HG03521 (cell line): Measurements from ENCODE around the gene USP10.
"Not testable (repeated sequence)": the region's sequence is repeated elsewhere in the genome, so short reads cannot be mapped to it uniquely, and the experiment has no call there.

Experiments
- ATAC-seq: cut with Tn5 transposase; IDR thresholded peaks from one replicate; pipeline ENCODE4 v1.9.1; 2021; ENCODE audit warnings: mild to moderate bottlenecking, moderate library complexity; ENCODE audit not compliant: unreplicated experiment

The USP10 gene

DNA sequence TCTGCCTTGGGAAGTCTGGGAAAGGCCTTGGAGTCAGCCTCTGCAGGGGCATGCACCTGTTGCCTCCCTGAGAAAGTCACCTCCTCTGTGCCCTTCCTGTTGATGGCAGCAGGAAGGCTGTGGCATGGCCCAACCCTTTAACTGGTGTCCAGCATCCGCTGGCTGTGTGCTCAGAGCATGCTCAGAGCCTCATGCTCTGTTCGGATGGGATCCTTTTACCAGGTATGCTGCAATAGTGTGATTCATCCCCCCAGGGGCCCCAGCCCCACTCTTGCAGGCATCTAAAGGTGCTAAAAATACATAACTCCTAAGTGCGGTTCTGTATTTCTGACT lies 26.6 kb upstream of the USP10 start:
- ATAC-seq, result no peak

DNA sequence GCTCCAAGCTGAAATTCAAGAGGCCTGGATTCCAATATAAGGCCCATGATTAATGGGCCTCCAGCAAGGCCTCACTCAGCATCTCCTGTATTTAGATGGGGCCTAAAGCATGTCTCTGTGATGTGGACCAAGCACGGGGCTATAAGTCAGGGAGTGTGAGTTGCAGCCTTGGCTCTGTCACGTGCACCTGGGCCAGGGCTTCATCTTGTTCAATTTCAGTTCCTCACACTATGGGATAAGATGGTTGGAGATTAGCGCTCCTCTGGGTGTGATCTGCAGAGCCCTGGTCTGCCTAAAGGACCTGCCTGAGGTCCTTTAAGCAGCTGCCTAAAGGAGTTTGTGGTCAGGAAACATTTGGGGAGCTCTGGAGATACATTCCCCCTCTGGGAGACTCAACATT lies 26.2 kb upstream of the USP10 start:
- no peak for ATAC-seq

DNA sequence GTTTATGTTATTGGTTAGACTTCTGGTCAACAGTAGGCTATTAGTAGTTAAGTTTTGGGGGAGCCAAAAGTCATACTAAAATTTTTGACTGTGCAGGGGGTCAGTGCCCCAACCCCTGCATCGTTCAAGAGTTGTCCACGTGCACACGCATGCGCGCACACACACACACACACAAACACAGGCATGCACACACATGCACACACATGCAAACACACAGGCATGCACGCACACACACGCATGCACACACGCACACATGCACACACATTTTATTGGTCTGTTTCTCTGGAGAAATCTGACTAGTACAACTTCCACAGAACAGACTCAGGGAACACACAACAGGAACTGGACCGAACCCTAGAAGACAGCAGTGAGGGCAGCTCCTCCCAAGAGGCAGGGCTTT lies 24.4 kb upstream of the USP10 start:
- no peak for ATAC-seq

DNA sequence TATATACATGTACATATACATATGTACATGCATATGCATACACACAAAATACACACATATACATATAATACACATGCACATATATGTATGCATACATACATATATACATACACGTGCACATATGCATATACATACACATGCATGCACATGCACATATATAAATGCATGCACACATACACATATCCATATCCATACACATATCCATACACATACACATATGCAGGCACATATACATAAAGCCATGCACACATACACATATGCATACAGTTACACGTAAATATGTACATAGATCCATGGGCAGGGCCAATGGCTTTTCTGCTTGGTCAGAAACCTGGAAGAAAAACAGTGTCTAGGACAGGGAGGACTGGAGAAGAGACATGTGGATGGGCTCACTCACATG lies 23.9 kb upstream of the USP10 start:
- ATAC-seq, result no peak

DNA sequence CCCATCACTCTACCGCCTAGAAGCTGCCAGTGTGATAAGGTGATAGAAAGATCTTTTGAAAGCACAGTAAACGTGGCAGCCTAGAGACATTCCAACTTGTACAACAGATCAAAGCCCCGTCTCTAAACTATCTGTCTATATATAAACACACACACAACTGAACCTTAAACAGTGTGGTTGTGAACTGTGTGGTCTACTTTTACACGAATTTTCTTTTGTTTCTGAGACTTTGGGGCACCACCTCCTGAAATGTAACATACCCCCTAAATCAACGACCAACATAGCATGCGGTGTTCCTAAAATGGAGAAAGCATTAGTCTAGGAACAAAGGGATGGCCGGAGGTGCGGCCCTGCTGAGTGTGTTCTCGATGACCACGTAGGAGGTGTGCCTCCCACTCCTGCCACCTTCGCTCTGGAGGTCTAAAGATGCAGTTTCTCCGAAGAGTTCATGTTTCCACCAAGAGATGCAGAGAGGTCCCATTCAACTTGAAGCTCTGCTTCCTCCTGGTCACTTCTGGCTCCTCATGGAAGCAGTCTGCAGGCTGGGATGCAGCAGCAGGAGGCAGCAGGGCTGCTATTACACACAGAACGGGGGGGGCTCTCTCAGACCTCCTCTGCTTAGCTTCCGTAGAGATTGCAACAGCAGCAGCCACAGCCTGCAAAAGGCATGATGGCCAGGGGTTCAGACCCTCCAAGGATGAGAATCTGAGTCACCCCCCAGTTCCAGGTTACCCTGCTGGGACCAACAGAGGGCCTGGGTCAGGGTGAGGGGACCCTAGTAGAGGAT lies 22.6 kb upstream of the USP10 start:
- no peak for ATAC-seq

DNA sequence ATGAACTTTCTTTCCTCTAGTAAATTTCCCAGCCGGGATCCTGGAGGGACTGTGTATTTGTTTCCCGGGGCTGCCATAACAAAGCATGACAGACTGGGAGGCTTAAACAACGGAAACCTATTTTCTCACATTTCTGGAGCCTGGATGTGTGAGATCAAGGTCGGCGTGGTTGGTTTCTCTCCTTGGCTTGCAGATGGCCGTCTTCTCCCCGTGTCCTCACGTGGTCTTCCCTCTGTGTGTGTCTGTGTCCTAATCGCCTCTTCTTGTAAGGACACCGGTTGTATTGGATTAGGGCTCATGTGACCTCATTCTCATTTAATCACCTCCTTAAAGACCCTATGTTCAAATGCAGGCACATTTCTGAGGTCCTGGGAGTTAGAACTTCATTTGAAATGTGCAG lies 22.0 kb upstream of the USP10 start:
- ATAC-seq, result no peak

DNA sequence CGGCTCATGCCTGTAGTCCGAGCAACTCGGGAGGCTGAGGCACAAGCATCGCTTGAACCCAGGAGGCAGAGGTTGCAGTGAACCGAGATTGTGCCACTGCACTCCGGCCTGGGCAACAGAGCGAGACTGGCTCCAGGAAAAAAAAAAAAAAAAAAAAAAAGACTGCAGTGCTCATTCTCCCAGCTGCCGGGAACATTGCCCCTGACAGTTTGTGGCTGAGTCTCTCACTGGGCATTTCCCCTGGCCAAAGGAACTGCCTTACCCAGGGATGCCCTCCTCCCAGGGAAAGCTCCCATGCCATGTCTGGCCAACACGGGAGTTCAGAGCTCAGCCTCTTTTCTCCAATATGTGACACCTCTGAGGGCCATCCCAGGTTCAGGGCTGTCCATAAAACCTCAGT lies 21.3 kb upstream of the USP10 start:
- ATAC-seq, result no peak

DNA sequence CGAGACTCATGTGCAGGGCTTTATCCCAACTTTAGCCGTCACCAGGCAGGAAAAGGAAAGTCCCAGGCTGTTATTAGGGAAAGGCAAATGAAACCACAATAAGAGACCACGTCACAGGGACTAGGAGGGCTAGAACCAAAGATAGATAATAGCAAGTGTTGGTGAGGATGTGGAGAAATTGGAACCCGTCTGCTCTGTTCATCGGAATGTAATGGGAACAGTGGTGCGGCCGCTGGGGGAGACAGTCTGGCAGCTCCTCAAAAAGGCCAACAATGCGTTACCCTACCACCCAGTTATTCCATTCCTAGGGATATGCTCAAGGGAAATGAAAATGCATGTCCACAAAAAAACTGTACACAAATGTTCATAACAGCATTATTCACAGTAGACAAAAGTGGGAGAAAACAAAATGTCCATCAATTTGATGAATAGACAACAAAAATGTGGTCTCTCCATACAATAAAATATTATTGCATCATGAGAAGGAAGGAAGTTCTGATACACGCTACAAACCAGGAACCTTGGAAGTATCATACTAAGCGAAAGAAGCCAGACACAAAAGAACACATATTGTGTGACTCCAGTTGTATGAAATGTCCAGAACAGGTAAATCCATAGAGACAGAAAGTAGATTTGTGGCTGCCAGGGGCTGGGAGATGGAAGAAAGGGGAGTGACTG lies 19.5 kb upstream of the USP10 start:
- no peak for ATAC-seq

DNA sequence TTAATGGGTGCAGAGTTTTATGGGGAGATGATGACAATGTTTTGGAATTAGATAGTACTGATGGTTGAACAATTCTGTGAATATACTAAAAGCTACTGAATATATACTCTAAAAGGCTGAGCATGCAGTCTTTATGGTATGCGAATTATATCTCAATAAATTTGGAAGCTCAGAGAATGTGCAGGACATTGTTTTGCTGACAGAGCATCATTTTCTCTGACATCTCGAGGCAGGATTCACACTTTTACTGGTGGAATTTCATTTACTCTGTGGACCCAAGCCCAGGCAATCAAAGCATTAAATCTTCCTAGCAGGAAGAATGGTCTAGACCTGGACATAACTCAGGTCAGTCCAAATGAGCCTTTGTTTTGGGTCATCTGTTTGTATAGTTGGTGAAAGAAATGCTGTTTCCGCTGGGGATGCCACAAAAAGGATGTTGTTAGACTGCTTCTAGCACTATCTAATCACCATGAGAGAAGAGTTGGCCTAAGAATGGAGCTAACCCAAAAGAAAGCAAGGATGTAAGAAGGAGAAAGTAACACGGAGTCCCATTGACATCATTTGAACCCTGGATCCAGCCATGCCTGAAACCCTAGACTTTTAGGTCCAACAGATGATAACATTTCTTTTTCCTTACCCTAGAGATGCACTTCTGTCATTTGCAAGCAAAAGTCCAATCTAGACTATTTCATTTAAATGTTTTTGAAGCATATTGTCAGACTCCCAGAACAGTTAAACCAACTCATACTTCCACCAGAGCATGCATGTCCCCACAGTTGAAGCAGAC lies 18.8 kb upstream of the USP10 start:
- no peak for ATAC-seq

DNA sequence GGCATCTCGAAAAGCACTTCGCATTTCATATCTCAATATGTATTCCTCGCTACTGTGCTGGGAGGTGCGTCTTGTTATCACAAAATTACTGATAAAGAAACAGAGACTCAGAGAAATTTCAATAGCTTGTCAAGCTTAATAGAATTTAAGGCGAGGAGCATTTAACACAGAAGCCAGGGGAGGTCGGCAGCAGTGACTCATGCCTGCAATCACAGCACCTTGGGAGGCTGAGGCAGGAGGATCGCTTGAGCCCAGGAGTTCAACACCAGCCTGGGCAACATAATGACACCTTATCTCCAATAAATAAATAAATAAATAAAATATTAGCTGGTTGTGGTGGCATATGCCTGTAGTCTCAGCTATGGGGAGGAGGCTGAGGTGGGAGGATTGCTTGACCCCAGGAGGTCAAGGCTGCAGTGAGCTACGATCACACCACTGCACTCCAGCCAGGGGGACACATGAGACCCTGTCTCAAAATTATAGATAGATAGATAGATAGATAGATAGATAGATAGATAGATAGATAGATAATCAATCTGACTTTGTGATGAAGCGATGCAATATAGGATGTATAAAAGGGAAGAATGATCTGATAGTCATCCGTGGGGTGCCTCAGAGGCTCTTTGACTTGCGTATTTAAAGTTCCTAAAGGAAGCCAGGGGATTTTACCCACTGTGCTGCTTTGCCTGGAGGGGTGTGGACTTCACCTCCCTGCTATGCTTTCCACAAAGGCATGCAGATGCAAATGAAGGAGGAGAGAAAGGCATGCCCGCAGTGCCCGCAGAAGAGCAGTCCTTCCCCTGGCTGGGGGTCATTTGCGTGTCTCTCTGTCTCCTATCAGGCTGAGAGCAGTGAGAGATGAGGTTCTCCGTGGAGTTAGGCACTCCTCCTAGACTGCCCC lies 15.9 kb upstream of the USP10 start:
- ATAC-seq, result no peak

DNA sequence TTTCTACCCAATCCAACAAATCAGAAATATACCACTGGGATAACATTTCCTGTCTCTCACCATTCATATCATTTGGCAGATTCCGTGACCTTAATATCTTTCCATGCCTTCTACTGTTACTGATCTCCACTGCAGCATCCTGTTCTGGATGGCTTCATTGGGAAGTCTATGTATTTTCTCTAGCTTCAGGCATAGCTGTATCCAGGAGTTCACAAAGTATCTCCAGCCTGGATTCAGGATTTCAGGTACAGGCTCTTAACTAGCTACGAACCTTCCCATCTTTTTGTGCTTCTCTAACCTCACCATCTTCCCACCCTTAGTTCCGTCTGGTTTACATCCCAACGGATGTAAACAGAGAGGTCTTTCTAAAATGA lies 15.2 kb upstream of the USP10 start:
- ATAC-seq, result no peak

DNA sequence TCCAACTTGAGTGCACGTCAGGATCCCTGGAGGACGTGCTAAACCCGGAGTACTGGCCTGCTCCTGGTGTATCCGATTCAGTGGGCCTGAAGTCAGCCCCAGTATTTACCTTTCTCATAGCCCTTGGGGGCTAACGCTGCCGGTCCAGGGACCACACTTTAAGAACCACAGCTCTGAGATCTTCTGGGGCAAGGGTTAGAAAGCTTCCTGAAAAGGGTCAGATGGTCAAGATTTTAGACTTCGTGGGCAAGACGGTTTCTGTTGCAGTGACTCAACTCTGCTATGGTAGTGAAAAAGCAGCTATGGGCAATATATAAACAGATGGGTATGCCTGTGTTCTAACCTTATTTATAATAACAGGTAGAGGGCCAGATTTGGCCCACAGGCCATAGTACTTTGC lies 14.6 kb upstream of the USP10 start:
- ATAC-seq, result no peak

DNA sequence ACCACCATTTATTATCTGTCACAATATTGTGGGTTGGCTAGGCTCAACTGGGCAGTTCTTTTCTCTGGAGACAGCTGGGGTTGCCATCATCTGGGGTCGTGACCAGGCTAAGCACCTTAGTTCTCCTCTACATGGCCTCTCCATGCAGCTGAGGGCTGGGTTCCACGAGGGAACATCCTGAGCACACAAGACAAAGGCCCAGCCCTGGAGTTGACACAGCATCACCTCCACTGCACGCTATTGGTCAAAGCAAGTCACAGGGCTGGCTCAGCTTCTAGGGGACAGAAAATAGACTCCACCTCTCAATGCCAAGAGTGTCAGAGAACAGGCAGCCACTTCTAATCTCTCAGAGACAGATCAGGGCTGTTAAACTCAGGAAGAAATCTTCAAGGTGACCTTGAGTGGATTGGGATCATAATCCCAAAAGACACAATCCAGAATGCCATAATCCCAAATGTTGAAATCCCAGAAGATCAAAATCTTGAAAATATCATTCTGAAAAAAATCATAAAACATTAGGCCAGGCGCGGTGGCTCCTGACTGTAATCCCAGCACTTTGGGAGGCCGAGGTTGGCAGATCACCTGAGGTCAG lies 13.0 kb upstream of the USP10 start:
- no peak for ATAC-seq

DNA sequence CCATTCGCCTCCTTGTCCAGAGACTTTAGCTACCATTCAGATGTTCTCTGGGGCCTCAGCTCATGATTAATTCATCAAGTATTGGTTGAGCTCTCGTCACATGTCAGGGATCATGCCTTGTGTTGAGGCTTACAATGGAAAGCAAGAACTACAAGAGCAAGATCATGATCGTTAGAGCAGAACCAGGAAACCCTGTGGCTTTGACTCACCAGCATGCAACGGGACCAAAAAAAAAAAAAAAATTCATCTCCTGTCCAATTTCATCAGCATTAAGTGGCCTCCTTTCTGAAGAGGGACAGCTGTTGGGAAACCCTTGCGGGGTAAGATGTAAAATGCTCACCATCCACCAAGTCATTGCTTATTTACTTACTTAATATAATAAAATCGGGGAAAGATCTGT lies 12.1 kb upstream of the USP10 start:
- no peak for ATAC-seq

DNA sequence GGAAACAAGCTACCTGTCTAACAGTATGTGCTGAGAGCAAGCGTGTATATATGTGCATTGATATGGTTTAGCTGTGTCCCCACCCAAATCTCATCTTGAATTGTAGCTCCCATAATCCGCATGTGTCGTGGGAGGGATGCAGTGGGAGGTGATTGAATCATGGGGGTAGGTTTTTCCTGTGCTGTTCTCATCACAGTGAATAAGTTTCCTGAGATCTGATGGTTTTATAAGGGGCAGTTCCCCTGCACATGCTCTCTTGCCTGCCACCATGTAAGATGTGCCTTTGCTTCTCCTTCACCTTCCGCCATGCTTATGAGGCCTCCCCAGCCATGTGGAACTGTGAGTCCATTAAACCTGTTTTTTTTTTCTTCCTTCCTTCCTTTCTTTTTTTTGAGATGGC lies 11.6 kb upstream of the USP10 start:
- ATAC-seq, result not testable (repeated sequence)

DNA sequence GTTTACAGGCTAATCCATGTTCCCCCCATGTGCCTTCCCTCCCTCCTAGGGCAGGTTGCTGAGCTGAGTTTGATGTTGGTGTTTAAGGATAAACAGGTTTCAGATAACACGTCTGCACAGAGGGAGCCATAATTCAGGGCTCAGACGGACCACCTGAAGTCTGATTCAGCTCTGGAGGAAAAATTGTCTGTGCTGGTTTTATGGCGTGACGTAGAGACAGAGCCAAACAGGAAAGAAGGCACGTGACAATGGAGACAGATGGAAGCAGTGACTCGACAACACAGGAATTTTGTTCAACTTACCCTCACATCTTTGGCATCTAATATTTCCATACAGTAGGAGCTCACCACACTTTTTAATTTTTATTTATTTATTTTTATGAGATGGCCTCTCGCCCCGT lies 10.7 kb upstream of the USP10 start:
- no peak for ATAC-seq

DNA sequence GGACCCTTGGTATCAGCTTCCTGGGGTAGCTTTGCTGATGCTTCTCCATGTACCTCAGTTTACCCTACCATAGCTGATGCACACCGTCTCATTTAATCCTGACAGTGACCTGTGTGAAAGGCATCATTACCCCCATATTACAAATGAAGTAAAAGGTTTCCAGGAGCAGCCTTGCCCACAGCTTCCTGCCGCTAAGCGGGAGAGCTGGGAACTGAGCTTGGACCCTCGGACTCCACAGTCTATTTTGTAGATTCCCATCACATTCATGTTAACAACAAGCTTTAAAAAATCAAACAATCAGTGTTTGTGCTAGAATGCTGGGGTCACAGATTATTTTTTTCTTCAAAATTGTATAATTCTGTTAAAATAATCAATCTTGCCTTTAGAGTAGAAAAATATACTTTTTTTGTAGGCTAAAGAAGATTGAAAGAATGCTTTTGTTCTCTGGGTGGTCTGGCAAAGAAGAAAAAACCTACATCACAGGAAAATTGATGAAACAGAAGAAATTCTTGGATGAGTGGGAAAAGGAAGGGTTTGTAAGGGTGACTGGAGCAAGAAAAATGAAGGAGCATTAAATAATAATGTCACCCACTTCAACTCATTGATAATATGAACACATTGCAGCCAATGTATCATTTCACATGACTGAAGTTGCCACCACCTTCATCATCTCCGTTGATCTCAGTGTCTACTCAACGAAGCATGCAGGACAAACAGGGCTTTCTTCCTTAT lies 9.5 kb upstream of the USP10 start:
- ATAC-seq, result no peak

DNA sequence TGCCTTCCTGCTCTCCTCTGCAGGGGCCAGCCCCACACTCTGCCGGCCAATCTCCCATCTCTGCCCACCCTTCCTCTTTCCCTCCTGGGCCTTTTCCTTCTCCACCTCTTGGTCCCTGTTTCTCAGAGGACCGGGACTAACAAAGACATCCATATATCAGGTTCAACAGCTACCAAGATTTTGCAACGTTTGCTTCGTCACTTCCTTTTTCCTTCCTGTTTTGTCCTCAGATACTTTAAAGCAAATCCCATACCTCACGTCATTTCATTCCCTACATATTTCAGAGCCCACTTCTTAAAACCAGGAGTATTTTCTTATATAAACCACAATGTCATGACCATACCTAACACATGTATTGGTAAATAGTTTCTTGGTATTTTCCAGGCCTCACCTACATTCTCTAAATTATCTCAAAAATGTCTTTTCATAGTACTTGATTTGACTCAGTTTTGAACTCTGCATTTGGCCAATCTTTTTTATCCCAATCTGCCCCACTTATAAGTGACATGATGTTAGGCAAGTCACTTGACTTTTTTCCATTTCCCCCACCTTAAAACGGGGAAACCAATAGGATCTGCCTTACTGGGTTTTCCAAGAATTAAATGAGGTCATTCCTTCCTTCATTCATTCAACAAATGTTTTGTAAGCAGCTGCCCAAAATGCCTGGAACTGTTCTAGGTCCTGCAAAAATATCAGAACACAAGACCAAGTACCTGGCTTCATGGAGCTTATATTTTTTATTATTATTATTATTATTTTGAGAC lies 7.2 kb upstream of the USP10 start:
- no peak for ATAC-seq

DNA sequence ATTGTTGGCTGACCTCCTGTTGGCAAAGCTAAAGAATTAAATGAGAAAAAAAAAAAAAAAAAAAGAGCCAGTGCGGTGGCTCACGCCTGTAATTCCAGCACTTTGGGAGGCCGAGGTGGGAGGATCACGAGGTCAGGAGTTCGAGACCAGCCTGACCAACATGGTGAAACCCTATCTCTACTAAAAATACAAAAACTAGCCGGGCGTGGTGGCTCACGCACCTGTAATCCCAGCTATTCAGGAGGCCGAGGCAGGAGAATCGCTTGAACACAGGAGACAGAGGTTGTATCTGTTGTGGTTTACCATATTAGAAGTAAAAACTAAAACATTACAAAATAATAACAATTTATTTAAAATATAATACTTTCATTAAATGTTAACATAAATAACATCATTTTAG lies 5.9 kb upstream of the USP10 start:
- ATAC-seq, result not testable (repeated sequence)
